Right lobe of liver (tissue), 4 donors: ENCODE results near the gene SPOP.

Experiments
- CTCF ChIP-seq, 4 donors: fragments of 200-600 bp in 3 of 4; fragments of 450-650 bp in 1 of 4; IDR thresholded peaks; one replicate each; pipeline versions ENCODE4 v1.5.1 to v1.8.0; 2016 to 2022; ENCODE audit warnings: antibody characterized with exemption in 4 of 4, mild to moderate bottlenecking in 2 of 4
- POLR2A ChIP-seq: fragments of 450-650 bp; IDR thresholded peaks from one replicate; pipeline ENCODE4 v1.6.1; 2017; ENCODE audit warnings: antibody characterized with exemption, mild to moderate bottlenecking
- donor health status: DM: no; HTN: no; CAD: no.
- donor health status: DM: no; HTN: no; CAD: no.
- donor health status: DM: no; HTN: yes; CAD: no.

GRCh38 chr17:49577650-49577934 lies 100.3 kb downstream of the SPOP start:
- TF ChIP-seq CTCF (IDR thresholded peaks at IDR 0.05) (no peak), POLR2A (no peak)
